IMR-90 (cell line): ENCODE results near the gene CBFA2T3.

ENCODE experiments used
- BHLHE40 ChIP-seq: fragments of 150-350 bp; IDR thresholded peaks from 2 replicates; pipeline ENCODE4 v1.6.1; 2016; ENCODE audit warnings: mild to moderate bottlenecking, low read depth, low read length
- CEBPB ChIP-seq: IDR thresholded peaks from 2 replicates; pipeline ENCODE4 v1.6.1; 2012; ENCODE audit warnings: low read depth, low read length, improper control_type of control experiment
- CTCF ChIP-seq: conservative IDR thresholded peaks from 2 replicates; pipeline ENCODE4 v1.5.1; 2012; ENCODE audit warnings: mild to moderate bottlenecking, low read depth, low read length, improper control_type of control experiment
- FOS ChIP-seq: fragments of 150-350 bp; IDR thresholded peaks from 2 replicates; pipeline ENCODE4 v1.6.1; 2016; ENCODE audit warnings: low read depth, low read length
- POLR2A ChIP-seq: IDR thresholded peaks from 2 replicates; pipeline ENCODE4 v1.6.1; 2012; ENCODE audit warnings: mild to moderate bottlenecking, low read depth, low read length
- RAD21 ChIP-seq: IDR thresholded peaks from 2 replicates; pipeline ENCODE4 v1.6.1; 2012; ENCODE audit warnings: low read length, improper control_type of control experiment
- RCOR1 ChIP-seq: IDR thresholded peaks from 2 replicates; pipeline ENCODE4 v1.6.1; 2012; ENCODE audit warnings: mild to moderate bottlenecking, low read length, improper control_type of control experiment; ENCODE audit not compliant: insufficient replicate concordance
- SMC3 ChIP-seq: fragments of 150-350 bp; IDR thresholded peaks from 2 replicates; pipeline ENCODE4 v1.6.1; 2016; ENCODE audit warnings: low read depth, mild to moderate bottlenecking, antibody characterized with exemption, low read length, moderate library complexity
- USF2 ChIP-seq: fragments of 150-350 bp; IDR thresholded peaks from 2 replicates; pipeline ENCODE4 v1.6.1; 2017; ENCODE audit warnings: mild to moderate bottlenecking, antibody characterized with exemption, low read length, low read depth

- no peak for TF ChIP-seq FOS
- no peak for TF ChIP-seq RCOR1
- no peak for TF ChIP-seq CTCF
- TF ChIP-seq POLR2A: no peak
- no peak for TF ChIP-seq USF2
- no peak for TF ChIP-seq RAD21
- no peak for TF ChIP-seq SMC3
- TF ChIP-seq BHLHE40: no peak
- TF ChIP-seq CEBPB: no peak
Observed at GRCh38 chr16:88851616-88852015, 125.4 kb downstream of the CBFA2T3 start.
